ENCODE results near the gene MCAT.

Gene MCAT

GRCh38 chr22:43144949-43145348 is 1.8 kb upstream of the MCAT start:
- H3K4me3 ChIP-seq (replicated peaks; ENCODE audit: low read depth, low read length), result no peak overlapping the region
- no peak for TF ChIP-seq CTCF (IDR thresholded peaks at IDR 0.05; ENCODE audit: insufficient read depth, low read length, poor library complexity, severe bottlenecking)
- no peaks in the 10 kb centered on the region for H3K27me3 ChIP-seq (replicated peaks; ENCODE audit: control insufficient read depth, insufficient read depth, low read length)
- DNase-seq (ENCODE audit: extremely low read depth, insufficient read length), result no peak
- 0 out of 2 replicates have a peak, but pooled peaks cover 2% of the 10 kb centered on the region for H3K36me3 ChIP-seq (ENCODE audit: control insufficient read depth, insufficient read depth, low read length)

- H3K36me3 ChIP-seq (ENCODE audit: control insufficient read depth, insufficient read depth, low read length), result peaks cover 26% of the 10 kb centered on the region
- no peak for TF ChIP-seq CTCF (IDR thresholded peaks at IDR 0.05; ENCODE audit: insufficient read depth, low read length, poor library complexity, severe bottlenecking)
Observed at GRCh38 chr22:43136801-43137200, 6.4 kb downstream of the MCAT start.

GRCh38 chr22:43136255-43136654 is 6.9 kb downstream of the MCAT start:
- H3K4me3 ChIP-seq (replicated peaks; ENCODE audit: low read depth, low read length), result no peak overlapping the region
- peak; percentile 96 for TF ChIP-seq CTCF (IDR thresholded peaks at IDR 0.05; ENCODE audit: insufficient read depth, low read length, poor library complexity, severe bottlenecking)
- H3K27me3 ChIP-seq (replicated peaks; ENCODE audit: control insufficient read depth, insufficient read depth, low read length), result no peaks in the 10 kb centered on the region
- no peak for DNase-seq (ENCODE audit: extremely low read depth, insufficient read length)
- H3K36me3 ChIP-seq (ENCODE audit: control insufficient read depth, insufficient read depth, low read length), result peaks cover 28% of the 10 kb centered on the region

More at GRCh38 chr22:43136801-43137200, 6.4 kb downstream of the MCAT start:
- no peak overlapping the region for H3K4me3 ChIP-seq (replicated peaks; ENCODE audit: low read depth, low read length)
- DNase-seq (ENCODE audit: extremely low read depth, insufficient read length), result no peak
- H3K27me3 ChIP-seq (replicated peaks; ENCODE audit: control insufficient read depth, insufficient read depth, low read length), result no peaks in the 10 kb centered on the region

GRCh38 chr22:43135565-43135964 is 7.6 kb downstream of the MCAT start:
- Histone ChIP-seq H3K36me3 (ENCODE audit: control insufficient read depth, insufficient read depth, low read length) (peaks cover 28% of the 10 kb centered on the region), H3K4me3 (replicated peaks; ENCODE audit: low read depth, low read length) (no peak overlapping the region), H3K27me3 (replicated peaks; ENCODE audit: control insufficient read depth, insufficient read depth, low read length) (no peaks in the 10 kb centered on the region)
- no peak for DNase-seq (ENCODE audit: extremely low read depth, insufficient read length)
- no peak for TF ChIP-seq CTCF (IDR thresholded peaks at IDR 0.05; ENCODE audit: insufficient read depth, low read length, poor library complexity, severe bottlenecking)

- no peak for TF ChIP-seq CTCF (IDR thresholded peaks at IDR 0.05; ENCODE audit: insufficient read depth, low read length, poor library complexity, severe bottlenecking)
- Histone ChIP-seq H3K27me3 (replicated peaks; ENCODE audit: control insufficient read depth, insufficient read depth, low read length) (no peaks in the 10 kb centered on the region), H3K36me3 (ENCODE audit: control insufficient read depth, insufficient read depth, low read length) (peaks cover 26% of the 10 kb centered on the region), H3K4me3 (replicated peaks; ENCODE audit: low read depth, low read length) (no peak overlapping the region)
- DNase-seq (ENCODE audit: extremely low read depth, insufficient read length), result no peak
Observed at GRCh38 chr22:43134553-43134952, 8.6 kb downstream of the MCAT start.

- no peak overlapping the region for H3K4me3 ChIP-seq (replicated peaks; ENCODE audit: low read depth, low read length)
- H3K27me3 ChIP-seq (replicated peaks; ENCODE audit: control insufficient read depth, insufficient read depth, low read length), result no peaks in the 10 kb centered on the region
- no peak for DNase-seq (ENCODE audit: extremely low read depth, insufficient read length)
- peaks cover 24% of the 10 kb centered on the region for H3K36me3 ChIP-seq (ENCODE audit: control insufficient read depth, insufficient read depth, low read length)
- no peak for TF ChIP-seq CTCF (IDR thresholded peaks at IDR 0.05; ENCODE audit: insufficient read depth, low read length, poor library complexity, severe bottlenecking)
Observed at GRCh38 chr22:43133401-43133800, 9.8 kb downstream of the MCAT start.

All from GM06990 (cell line).